Subcutaneous adipose tissue (tissue), 4 donors: ENCODE data around the gene KAZN. TPM values are rescaled to one million over a fixed set of nuclear protein-coding genes. Genes with fewer than 3 reads are reported as not detected.

Experiments
- CTCF ChIP-seq: fragments of 450-650 bp; IDR thresholded peaks from one replicate; pipeline ENCODE4 v1.5.1; 2016; ENCODE audit warnings: low read depth, mild to moderate bottlenecking, control low read depth, antibody characterized with exemption, moderate library complexity
- total RNA-seq, 4 donors: library from RNA; depleted of rRNA; stranded (reverse); fragments of >200 nt; gene quantifications; one replicate each; pipeline ENCODE4 v1.1.0, GENCODE V29; 2016

The KAZN gene
- total RNA-seq, 4 donors from 2014 or later, result 7.5 to 22.2 (median 10.4) TPM

GRCh38 chr1:14590411-14591180, 7.9 kb upstream of the KAZN start:
- no peak for TF ChIP-seq CTCF

- no peak for TF ChIP-seq CTCF
These were observed 6.9 kb upstream of the KAZN start for GRCh38 chr1:14591600-14591999.

- no peak for TF ChIP-seq CTCF
These were observed 6.4 kb upstream of the KAZN start for GRCh38 chr1:14592004-14592631.

GRCh38 chr1:14593302-14593701, 5.2 kb upstream of the KAZN start:
- no peak for TF ChIP-seq CTCF

- no peak for TF ChIP-seq CTCF
These were observed 4.4 kb upstream of the KAZN start for GRCh38 chr1:14594045-14594444.

GRCh38 chr1:14596591-14596990, 1.9 kb upstream of the KAZN start:
- TF ChIP-seq CTCF, result no peak

GRCh38 chr1:14597343-14598006, 1.0 kb upstream of the KAZN start:
- TF ChIP-seq CTCF, result no peak
